HepG2 (cell line): ENCODE results near the gene ZNF213. TPM values are rescaled to one million over a fixed set of nuclear protein-coding genes. Genes with fewer than 3 reads are reported as not detected.

ENCODE experiments used
- ATAC-seq: fragments of 200-7000 bp; cut with Tn5 transposase; 3 replicates; pipeline ENCODE4 v1.9.1; 2020; ENCODE audit warnings: mild to moderate bottlenecking, moderate library complexity
- BruUV-seq: library from RNA; stranded (reverse); fragments of 400-500 nt; replicated peaks from 2 replicates; lab custom pipeline; 2021; lab: Mats Ljungman, UMichigan
- CTCF ChIA-PET: fragments of 300-600 bp; formaldehyde crosslinking; extraction: SDS; loops from one replicate; lab custom pipeline; 2021; ENCODE audit warnings: low total read pairs, inconsistent platforms, low intra/inter-chr PET ratio; lab: Yijun Ruan, JAX
- POLR2A ChIA-PET: fragments of 350-600 bp; sonication (Branson Sonifier 250); formaldehyde crosslinking; loops from one replicate; lab custom pipeline; 2020; ENCODE audit warnings: antibody characterized with exemption, inconsistent platforms; lab: Yijun Ruan, JAX
- DNase-seq: peaks from one replicate; pipeline ENCODE4 v3.0.0-alpha.2; 2015; ENCODE audit warnings: low spot score
- FAIRE-seq: peaks from 3 replicates; lab custom pipeline; 2011; peaks lifted over from hg19 to GRCh38; lab: Jason Lieb, UNC
- H2AFZ ChIP-seq: one replicate; pipeline ENCODE4 v1.6.1; 2011; ENCODE audit warnings: low read length, inconsistent platforms
- H3K27ac ChIP-seq: fragments of 300-600 bp; 3 replicates; pipeline ENCODE4 v1.8.0; 2011; ENCODE audit warnings: mixed run types, mild to moderate bottlenecking, mixed read lengths, low read length, inconsistent platforms; ENCODE audit not compliant: insufficient read depth; ENCODE audit errors: extremely low read length
- H3K27me3 ChIP-seq, 2 experiments: fragments of 200-600 bp in 1 of 2; 2 replicates in 1 of 2; 3 replicates in 1 of 2; pipeline versions ENCODE4 v1.6.0 to v1.8.0; 2011; ENCODE audit warnings: low read length in 2 of 2, mild to moderate bottlenecking in 2 of 2, moderate library complexity in 2 of 2, inconsistent platforms in 1 of 2; ENCODE audit not compliant: insufficient read depth in 2 of 2, control insufficient read depth in 1 of 2
- H3K36me3 ChIP-seq, 2 experiments: fragments of 200-600 bp in 1 of 2; replicated peaks in 1 of 2; 2 replicates in 1 of 2; 3 replicates in 1 of 2; pipeline versions ENCODE4 v1.5.1 to v1.8.0; 2011; ENCODE audit warnings: low read length in 2 of 2, inconsistent platforms in 1 of 2; ENCODE audit not compliant: insufficient read depth in 2 of 2, control insufficient read depth in 1 of 2
- H3K4me1 ChIP-seq: 2 replicates; pipeline ENCODE4 v1.5.1; 2012; ENCODE audit warnings: low read length, inconsistent platforms; ENCODE audit not compliant: insufficient read depth
- H3K4me2 ChIP-seq: 2 replicates; pipeline ENCODE4 v1.6.0; 2011; ENCODE audit warnings: low read depth, low read length, inconsistent platforms
- H3K4me3 ChIP-seq, 3 experiments: fragments of 200-600 bp in 1 of 3; sonication (generic), shearing (Covaris generic) in 1 of 3; replicated peaks in 1 of 3; 2 replicates each; pipeline ENCODE4 v1.5.1; 2011 to 2016; ENCODE audit warnings: low read length in 3 of 3, inconsistent platforms in 2 of 3, low read depth in 2 of 3, mild to moderate bottlenecking in 2 of 3, control low read depth in 1 of 3, mixed read lengths in 1 of 3; ENCODE audit not compliant: insufficient read depth in 1 of 3
- H3K79me2 ChIP-seq: one replicate; pipeline ENCODE4 v1.6.1; 2011; ENCODE audit warnings: low read length, inconsistent platforms; ENCODE audit not compliant: insufficient read depth
- H3K9ac ChIP-seq: 2 replicates; pipeline ENCODE4 v1.6.0; 2011; ENCODE audit warnings: mild to moderate bottlenecking, low read depth, low read length, inconsistent platforms; ENCODE audit not compliant: insufficient read depth
- H3K9me3 ChIP-seq: 2 replicates; pipeline ENCODE4 v1.5.1; 2012; ENCODE audit warnings: mild to moderate bottlenecking, low read length
- H4K20me1 ChIP-seq: 2 replicates; pipeline ENCODE4 v1.6.0; 2011; ENCODE audit warnings: inconsistent platforms, mild to moderate bottlenecking, low read length, moderate library complexity; ENCODE audit not compliant: insufficient read depth
- JUN ChIP-seq: sonication (generic); formaldehyde crosslinking; IDR thresholded peaks from 2 replicates; pipeline ENCODE4 v1.4.0; 2020; ENCODE audit warnings: mild to moderate bottlenecking, missing genetic modification reagents
- JUNB ChIP-seq: sonication (generic); formaldehyde crosslinking; IDR thresholded peaks from 2 replicates; pipeline ENCODE4 v1.8.0; 2022; ENCODE audit warnings: missing genetic modification reagents, mild to moderate bottlenecking, borderline replicate concordance
- KMT2A ChIP-seq: sonication (generic); formaldehyde crosslinking; IDR thresholded peaks from 2 replicates; pipeline ENCODE4 v1.4.0; 2020; ENCODE audit warnings: missing genetic modification reagents
- MEIS1 ChIP-seq: sonication (generic); formaldehyde crosslinking; IDR thresholded peaks from 2 replicates; pipeline ENCODE4 v1.9.0; 2021; ENCODE audit warnings: mild to moderate bottlenecking, missing genetic modification reagents, moderate library complexity, borderline replicate concordance
- ZC3H4 ChIP-seq: sonication (generic); formaldehyde crosslinking; IDR thresholded peaks from 2 replicates; pipeline ENCODE4 v1.4.0; 2020; ENCODE audit warnings: missing genetic modification reagents, borderline replicate concordance
- ZNF451 ChIP-seq: sonication (generic); formaldehyde crosslinking; IDR thresholded peaks from 2 replicates; pipeline ENCODE4 v1.5.0; 2020; ENCODE audit warnings: mild to moderate bottlenecking, missing genetic modification reagents
- ZNF549 ChIP-seq: sonication (generic); formaldehyde crosslinking; IDR thresholded peaks from 2 replicates; pipeline ENCODE4 v1.5.0; 2020; ENCODE audit warnings: missing genetic modification reagents
- whole genome bisulfite sequencing: methylation state at CpG from one replicate; pipeline ENCODE4 v1.1.6; 2017; ENCODE audit warnings: low lambda C conversion rate; 5-methylcytosine and 5-hydroxymethylcytosine counted together
- in situ Hi-C: cut with HindIII; loops from 2 replicates; pipeline ENCODE4 v1.10.0; 2017; ENCODE audit warnings: low pct_unique_long_range_greater_than_20kb; ENCODE audit not compliant: extremely low pct_ligation_motif_present
- intact Hi-C: fragments of 100-400 bp; cut with micrococcal nuclease; formaldehyde crosslinking; loops from one replicate; pipeline ENCODE4 v1.10.0; 2022; ENCODE audit not compliant: unreplicated experiment
- polyA plus RNA-seq, 8 experiments: library from polyadenylated mRNA; depleted of rRNA in 3 of 8; stranded (reverse) in 7 of 8; unstranded in 1 of 8; fragments of >200 nt; fragmentation: Illumina TruSeq in 4 of 8; extraction: Trizol in 4 of 8; gene quantifications; 2 replicates each; pipeline versions ENCODE4 v1.2.1 to v1.2.3, GENCODE V29; 2011 to 2016; ENCODE audit warnings: low read depth in 4 of 8, missing spikeins in 1 of 8, mixed read lengths in 1 of 8; ENCODE audit not compliant: insufficient read depth in 1 of 8
- total RNA-seq, 5 experiments: library from RNA; depleted of rRNA; stranded (reverse); fragments of >200 nt; fragmentation: Illumina TruSeq; extraction: Trizol; gene quantifications; 2 replicates each; pipeline ENCODE4 v1.2.3, GENCODE V29; 2016; ENCODE audit warnings: low read depth in 1 of 5
- TF ChIP-seq, protein P1 (sequence below): sonication (generic); formaldehyde crosslinking; IDR thresholded peaks from 2 replicates; pipeline ENCODE4 v1.5.0; 2020; ENCODE audit warnings: mild to moderate bottlenecking, missing genetic modification reagents

The ZNF213 gene
- total and polyA plus RNA-seq, 2 of the 13 experiments (the other 11 are each of a cell fraction or from before 2014, with no cell fraction given) = 0.59 to 0.97 TPM

DNA sequence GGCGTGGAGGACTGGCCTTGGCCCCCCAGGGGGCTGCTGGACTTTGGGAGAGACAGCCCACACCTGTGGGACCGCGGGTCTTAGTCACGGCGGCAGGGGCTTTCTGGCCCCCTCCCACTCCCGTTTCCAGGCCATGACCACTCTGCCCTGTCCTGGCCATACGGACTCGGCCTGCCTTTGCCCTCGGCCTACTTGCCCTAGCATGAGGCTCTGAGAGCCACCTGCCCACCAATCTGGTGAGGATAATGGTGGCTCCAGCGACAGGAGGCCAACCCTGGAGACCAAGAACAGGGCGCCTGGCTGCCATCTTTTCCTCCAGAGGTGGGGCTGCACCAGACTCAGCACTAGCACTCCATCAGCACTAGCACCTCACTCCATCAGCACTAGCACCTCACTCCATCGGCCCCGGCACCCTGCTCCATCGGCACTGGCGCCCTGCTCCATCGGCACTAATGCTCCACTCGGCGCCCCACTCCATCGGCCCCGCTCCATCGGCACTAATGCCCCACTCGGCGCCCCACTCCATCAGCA, 7.0 kb downstream of the ZNF213 start (continued):
- no peak for TF ChIP-seq JUN (CRISPR knock-in tag)

DNA sequence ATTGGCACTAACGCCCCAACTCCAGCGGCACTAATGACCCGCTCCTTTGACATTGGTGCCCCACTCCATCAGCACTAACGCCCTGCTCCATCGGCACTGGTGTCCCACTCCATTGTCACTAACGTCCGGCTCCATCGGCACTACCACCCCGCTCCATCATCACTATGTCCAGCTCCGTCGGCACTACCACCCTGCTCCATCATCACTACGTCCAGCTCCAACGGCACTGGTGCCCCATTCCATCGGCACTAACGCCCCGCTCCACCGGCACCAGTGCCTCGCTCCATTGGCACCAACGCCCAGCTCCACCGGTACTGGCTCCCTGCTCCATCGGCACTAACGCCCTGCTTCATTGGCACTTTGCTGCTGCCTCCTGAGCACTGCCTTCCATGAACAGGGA, 7.5 kb downstream of the ZNF213 start:
- FAIRE-seq = no peak
- in situ Hi-C loops = no loop called here
- TF ChIP-seq ZNF549 (CRISPR knock-in tag) = no peak
- TF ChIP-seq, protein P1, sequence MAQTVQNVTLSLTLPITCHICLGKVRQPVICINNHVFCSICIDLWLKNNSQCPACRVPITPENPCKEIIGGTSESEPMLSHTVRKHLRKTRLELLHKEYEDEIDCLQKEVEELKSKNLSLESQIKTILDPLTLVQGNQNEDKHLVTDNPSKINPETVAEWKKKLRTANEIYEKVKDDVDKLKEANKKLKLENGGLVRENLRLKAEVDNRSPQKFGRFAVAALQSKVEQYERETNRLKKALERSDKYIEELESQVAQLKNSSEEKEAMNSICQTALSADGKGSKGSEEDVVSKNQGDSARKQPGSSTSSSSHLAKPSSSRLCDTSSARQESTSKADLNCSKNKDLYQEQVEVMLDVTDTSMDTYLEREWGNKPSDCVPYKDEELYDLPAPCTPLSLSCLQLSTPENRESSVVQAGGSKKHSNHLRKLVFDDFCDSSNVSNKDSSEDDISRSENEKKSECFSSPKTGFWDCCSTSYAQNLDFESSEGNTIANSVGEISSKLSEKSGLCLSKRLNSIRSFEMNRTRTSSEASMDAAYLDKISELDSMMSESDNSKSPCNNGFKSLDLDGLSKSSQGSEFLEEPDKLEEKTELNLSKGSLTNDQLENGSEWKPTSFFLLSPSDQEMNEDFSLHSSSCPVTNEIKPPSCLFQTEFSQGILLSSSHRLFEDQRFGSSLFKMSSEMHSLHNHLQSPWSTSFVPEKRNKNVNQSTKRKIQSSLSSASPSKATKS = no peak
- TF ChIP-seq KMT2A (CRISPR knock-in tag) = no peak
- TF ChIP-seq ZNF451 (CRISPR knock-in tag) = no peak
- no peak for TF ChIP-seq MEIS1 (CRISPR knock-in tag)
- no peak for TF ChIP-seq ZC3H4 (CRISPR knock-in tag)
- no peak for TF ChIP-seq JUNB (CRISPR knock-in tag)
- TF ChIP-seq, all 625 proteins: peak for 0
- H3K36me3 ChIP-seq = no peaks in the 10 kb centered on the region
- H3K79me2 ChIP-seq = no peaks in the 10 kb centered on the region
- no peak overlapping the region for H3K27ac ChIP-seq
- no TSS peak for BruUV-seq
- 93% methylated on average over 22 of the region's 22 CpGs for WGBS
- H3K4me3 ChIP-seq = no peak overlapping the region
- CTCF ChIA-PET = no interaction called here
- H3K4me2 ChIP-seq = no peak overlapping the region
- intact Hi-C loops = no loop called here
- no peaks in the 10 kb centered on the region for H4K20me1 ChIP-seq
- no peak overlapping the region for H2AFZ ChIP-seq
- H3K9ac ChIP-seq = no peak overlapping the region
- POLR2A ChIA-PET = no interaction called here
- no peaks in the 10 kb centered on the region for H3K9me3 ChIP-seq
- H3K27me3 ChIP-seq = peaks cover 0 to 8% of the 10 kb centered on the region in 2 experiments; a peak in 1 of 5 replicates
- DNase-seq (no peak), ATAC-seq (no peak)
- H3K4me1 ChIP-seq = peaks cover 40% of the 10 kb centered on the region
